Hypothalamus (tissue), 51 donors: ENCODE results near the gene ZNF77.
"Not testable (repeated sequence)": the region's sequence is repeated elsewhere in the genome, so short reads cannot be mapped to it uniquely, and the experiment has no call there.

ENCODE experiments used
- DNase-seq, 51 donors: peaks; one replicate each; lab custom pipeline; 2025; lab: John Stamatoyannopoulos, UW

ZNF77 gene

DNA sequence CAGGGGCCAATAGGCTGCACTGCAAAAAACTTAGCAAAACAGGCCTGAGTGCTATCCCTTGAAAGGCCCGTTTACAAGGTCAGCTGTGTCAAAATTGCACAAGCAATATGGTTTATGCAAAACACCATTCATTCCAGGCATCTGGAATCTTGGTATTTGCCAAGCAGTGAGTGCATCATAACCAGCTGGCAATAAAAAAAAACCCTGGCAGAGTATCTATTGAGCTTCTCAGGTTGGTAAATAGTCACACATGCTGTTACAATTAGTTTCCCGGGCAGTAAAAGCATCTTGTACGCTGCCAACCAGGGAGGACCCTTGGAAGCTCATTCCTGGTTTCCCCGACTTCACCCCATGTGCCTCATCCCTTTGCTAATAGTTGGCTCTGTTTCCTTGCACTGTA, 21.3 kb downstream of the ZNF77 start:
- peak in 2 of 51 donors; percentile 7 to 11 for DNase-seq

DNA sequence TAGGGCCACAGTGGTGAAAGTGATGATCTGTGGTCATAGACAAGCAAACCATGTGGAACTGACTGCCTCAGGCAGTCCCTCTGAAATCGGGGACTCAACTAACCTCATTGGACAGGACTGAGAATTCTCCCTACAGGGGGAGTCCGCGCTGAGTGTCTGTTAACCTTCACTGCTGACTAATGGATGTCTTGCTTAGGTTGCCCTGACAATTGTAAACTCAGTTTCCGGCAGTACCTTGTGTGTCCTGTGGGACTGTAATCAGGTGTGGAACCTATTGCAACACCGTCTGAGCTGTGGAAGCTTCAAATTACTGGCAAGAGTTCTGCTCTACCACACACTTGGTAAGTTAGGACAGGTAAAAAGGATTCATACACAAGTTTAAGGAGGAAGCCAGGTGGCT, 21.8 kb downstream of the ZNF77 start:
- DNase-seq = no peak

DNA sequence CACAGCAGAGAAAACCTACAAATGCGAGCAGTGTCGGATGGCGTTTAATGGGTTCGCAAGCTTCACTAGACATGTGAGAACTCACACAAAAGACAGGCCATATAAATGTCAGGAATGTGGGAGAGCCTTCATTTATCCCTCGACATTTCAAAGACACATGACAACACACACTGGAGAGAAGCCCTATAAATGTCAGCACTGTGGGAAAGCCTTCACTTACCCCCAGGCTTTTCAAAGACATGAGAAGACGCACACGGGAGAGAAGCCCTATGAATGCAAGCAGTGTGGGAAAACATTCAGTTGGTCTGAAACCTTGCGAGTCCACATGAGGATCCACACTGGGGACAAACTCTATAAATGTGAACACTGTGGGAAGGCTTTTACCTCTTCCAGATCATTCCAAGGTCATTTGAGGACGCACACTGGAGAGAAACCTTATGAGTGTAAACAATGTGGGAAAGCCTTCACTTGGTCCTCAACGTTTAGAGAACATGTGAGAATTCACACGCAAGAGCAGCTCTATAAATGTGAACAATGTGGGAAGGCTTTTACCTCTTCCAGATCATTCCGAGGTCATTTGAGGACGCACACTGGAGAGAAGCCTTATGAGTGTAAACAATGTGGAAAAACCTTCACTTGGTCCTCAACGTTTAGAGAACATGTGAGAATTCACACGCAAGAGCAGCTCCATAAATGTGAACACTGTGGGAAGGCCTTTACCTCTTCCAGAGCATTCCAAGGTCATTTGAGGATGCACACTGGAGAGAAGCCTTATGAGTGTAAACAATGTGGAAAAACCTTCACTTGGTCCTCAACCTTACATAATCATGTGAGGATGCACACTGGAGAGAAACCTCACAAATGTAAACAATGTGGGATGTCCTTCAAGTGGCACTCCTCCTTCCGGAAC, 27.2 kb downstream of the ZNF77 start:
- DNase-seq = no peak

DNA sequence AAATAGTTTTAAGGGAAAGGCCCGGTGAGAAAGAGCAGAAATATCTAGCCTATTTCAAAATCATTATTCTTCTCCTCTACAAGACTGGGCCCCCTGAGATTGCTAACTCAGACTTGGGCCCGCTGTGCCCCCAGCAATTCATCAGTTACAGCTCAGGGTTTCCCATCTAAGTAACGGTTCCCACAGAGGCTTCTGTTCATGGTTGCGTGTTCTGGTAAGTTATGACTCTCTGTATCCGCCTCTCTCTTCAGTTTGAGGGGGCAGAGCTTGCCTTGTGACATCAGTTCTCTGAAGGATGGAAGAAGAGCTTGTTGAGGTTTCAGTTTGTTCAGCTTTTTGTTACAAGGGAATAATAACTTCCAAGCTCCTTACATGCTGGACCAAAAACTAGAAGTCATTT, 32.5 kb downstream of the ZNF77 start:
- DNase-seq = no peak

DNA sequence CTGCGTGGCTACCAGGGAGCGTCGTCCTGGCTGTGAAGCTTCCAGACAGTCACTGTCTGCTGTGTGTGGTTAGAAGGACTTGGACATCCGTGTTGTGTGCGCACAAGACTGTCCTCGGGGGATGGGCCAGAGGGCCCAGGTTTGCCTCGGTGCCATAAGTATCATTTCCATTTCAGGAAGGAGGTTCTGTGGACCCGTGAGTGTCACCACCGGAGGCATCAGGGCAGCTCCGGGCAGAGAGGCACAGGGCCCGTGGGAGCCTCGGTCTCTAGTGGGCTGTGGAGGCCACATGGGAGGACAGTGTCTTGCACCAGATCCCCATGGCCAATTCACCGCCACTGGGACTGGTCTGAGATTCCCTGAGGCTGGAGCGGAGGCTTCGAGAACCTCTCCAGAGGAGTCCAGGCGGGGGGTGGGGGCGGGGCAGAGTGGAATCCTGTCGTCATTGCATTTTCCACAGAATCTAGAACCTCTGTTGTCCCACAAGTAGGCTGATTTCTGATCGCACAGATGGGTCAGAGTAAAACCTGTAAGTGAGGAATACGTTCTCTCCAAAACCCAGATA, 38.1 kb downstream of the ZNF77 start:
- no peak for DNase-seq

DNA sequence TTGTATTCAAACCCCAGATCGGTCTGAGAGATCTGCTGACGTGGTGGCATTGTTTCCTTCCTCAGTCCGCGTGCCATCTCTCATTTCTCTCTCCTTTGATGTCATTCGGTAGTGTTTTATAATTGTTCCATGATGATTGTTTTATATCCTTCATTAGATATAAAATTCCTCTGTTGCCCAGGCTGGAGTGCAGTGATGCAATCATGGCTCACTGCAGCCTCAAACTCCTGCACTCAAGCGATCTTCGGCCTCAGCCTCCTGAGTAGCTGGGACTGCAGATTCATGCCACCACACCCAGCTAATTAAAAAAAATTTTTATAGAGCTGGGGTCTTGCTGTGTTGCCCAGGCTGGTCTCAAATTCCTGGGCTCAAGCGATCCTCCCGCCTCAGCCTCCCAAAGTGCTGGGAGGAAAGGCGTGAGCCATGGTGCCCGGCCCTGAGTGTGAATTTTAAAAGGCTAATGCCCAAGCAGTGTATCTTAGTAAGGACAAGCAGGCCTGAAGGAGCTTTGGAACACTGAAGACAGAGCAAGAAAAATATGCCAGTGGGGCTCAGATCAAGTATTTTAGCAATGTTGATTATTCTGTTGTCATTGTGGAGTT, 38.8 kb downstream of the ZNF77 start:
- DNase-seq = no peak

DNA sequence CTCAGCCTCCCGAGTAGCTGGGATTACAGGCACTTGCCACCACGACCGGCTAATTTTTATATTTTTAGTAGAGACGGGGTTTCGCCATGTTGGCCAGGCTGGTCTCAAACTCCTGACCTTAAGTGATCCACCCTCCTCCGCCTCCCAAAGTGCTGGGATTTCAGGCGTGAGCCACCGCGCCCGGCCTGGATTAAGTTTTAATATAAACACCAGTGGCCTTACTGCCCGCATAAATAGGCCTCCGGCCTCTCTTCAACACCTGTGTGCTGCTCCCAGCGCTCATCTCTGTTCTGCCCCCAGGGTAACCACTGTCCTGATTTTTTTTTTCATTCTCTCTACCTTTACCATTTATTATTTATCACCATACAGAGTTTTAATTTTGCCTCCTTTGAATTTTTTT, 41.4 kb downstream of the ZNF77 start:
- not testable (repeated sequence) for DNase-seq

DNA sequence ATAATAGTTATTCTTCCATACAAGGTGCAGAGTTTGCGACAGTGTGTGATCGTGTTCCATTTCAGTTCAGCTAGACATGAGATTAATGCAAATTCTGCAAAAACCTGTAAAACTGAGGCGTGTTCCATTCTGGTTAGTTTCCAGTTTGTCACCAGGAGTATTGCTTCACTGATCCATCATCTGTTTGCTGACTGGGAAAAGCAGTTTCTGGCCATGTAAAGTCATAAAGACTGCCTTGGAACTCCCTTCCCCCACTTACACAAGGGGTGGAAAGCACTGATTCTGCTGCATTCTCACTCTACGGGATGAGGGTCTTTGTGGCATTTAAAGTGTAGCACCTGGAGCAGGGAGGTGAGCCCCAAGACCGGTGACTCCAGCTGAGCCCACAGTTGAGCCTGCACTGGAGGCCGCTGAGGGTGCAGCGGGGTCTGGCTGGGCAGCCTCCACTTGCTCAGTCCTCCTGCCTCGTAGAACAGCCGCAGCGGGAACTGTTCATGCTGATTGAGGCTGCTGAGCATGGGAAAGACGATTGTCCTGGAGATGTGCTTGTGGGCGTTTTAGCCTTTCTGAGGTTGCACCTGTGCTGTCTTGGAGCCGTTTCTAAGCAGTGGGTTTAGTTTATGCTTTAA, 42.1 kb downstream of the ZNF77 start:
- no peak for DNase-seq

DNA sequence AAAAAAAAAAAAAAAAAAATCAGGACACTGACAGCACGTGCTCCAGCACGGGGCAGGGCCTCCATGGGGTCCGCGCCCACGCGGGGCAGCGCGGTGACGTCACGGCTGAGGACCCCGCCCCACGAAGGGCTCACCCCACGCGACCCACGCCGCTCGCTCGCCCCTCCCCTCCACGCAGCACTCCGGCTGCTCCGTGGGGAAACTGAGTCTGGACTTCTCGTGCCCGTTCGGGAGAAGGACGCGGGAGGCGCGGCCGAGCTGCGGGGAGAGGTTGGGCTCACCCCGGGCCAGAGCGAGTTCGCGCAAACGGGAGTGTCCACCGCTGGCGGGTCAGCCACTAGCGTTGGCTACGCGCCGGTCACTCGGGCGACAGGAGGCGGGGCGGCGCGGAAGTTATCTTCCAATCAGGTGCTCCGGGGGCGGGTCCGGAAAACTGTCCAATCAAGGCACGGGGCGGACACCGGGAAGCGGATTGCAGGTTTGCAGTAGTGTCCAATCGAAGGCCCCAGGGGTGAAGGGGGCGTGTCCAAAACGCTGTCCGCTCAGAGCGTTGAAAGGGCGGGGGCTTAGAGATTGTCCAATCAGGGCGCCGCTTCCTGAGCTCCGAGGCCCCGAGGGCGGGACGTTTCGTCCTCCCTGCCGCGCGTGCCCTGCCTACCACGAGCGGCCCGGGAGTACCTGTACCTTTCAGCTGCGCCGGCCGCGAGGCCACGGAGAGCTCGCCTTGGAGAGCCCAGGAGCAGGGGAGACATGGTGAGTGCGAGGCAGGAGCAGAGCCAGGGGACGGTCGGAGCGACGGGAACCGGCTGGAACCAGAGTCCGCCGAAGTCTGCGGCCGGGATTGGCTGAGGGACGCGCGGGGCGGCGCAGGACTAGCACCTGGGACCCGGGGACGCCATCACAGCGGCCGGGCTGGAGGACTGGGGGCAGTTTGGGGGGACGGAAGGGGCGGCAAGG, 44.2 kb downstream of the ZNF77 start, which contains the start of gene ZNF57:
Gene ZNF57 (plus strand): TSS at position 633 of the 957 bp plus-strand sequence. CDS start 118 bp downstream, at position 751.
- DNase-seq = peak; percentile 77 to 100 (median 99)

DNA sequence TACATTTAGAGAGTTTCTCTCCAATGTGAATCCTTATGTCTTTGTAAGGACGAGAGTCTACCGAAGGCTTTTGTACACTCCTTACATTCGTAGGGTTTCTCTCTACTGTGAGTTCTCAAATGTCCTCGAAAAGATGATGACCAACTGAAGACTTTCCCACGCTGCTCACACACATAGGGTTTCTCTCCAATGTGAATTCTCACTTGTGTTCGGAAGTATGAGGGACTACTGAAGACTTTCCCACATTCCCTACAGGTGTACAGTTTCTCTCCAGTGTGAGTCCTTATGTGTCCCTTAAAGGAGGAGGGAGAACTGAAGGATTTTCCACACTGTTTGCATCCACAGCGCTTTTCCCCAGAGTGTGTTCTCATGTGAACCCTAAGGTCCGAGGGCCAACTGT, 48.1 kb downstream of the ZNF77 start:
- DNase-seq = no peak

DNA sequence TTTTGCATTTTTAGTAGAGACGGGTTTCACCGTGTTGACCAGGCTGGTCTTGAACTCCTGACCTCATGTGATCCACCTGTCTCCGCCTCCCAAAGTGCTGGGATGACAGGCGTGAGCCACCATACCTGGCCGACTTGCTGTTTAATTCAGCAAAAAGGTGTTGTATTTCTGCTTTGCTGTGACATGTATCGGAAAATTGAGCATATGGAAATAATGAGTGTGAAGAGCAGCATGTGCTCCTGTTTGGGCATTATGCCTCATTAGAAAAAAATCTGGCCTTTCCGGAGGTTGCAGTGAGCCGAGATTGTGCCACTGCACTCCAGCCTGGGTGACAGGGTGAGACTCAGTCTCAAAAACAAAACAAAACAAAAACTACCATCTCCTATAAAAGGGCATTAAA, 54.2 kb downstream of the ZNF77 start:
- not testable (repeated sequence) for DNase-seq

DNA sequence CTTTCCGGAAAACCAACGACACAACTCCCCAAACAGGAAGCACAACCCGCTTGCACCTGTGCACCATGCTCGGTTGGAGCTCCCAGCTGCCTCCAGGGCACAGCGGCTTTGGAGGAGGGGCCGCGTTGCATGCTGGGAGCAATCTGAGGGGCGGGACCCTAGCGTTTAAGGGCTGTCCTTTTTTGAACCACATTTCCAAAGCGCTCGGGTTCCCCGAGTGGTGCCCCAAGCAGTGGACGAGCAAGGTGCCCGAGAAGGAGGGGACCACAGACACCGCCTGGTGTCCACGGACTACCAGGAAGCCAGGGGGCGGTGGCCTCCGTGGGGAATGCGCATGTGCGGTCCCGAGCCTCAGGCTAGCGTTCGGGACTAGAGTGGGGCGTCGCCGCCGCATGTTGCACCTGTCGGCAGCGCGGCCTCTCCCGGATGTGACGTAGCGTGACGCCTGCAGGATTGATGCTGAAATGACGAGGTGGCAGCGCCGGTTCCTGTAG, 56.0 kb downstream of the ZNF77 start:
- DNase-seq = peak in 4 of 51 donors; percentile 7 to 33 (median 26)

DNA sequence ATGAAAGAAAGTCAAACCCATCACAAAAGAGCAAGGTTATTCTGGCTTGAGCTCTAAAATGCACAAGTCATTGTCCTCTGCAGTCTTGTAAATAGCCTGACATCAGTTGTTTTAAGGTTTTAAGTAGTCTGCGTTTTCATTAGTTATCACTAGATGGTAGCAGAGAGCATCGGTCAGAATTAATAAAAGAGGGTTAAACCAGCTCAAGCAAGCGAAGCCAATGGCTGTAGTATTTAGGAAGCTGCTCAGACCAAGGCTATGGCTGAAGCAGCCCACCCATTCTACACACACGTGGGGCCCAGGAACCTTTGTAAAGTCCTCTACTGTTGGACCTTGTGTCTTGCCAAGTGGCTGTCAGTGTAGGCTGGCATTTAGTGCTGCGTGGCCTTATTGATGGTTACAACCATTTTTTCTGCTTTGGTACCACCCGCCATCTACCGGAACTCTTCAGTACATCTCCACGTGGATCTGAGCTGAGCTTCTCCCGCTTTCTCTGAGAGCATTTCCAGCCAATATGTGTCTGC, 57.3 kb downstream of the ZNF77 start:
- DNase-seq = peak in 22 of 51 donors; percentile 3 to 74 (median 12)

DNA sequence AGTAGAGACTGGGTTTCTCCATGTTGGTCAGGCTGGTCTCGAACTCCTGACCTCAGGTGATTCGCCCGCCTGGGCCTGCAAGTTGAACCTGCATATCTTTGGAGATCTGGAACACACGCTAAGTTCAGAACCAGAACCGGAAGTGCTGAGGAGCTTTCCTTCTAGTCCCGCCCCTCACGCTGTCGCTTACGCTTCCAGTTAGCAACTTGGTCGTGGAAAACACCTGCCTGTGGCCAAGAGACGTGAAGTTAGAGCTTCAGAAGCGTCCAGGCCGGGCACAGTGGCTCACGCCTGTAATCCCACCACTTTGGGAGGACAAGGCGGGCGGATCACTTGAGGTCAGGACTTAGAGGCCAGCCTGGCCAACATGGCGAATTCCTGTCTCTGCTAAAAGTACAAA, 59.0 kb downstream of the ZNF77 start:
- DNase-seq = no peak

DNA sequence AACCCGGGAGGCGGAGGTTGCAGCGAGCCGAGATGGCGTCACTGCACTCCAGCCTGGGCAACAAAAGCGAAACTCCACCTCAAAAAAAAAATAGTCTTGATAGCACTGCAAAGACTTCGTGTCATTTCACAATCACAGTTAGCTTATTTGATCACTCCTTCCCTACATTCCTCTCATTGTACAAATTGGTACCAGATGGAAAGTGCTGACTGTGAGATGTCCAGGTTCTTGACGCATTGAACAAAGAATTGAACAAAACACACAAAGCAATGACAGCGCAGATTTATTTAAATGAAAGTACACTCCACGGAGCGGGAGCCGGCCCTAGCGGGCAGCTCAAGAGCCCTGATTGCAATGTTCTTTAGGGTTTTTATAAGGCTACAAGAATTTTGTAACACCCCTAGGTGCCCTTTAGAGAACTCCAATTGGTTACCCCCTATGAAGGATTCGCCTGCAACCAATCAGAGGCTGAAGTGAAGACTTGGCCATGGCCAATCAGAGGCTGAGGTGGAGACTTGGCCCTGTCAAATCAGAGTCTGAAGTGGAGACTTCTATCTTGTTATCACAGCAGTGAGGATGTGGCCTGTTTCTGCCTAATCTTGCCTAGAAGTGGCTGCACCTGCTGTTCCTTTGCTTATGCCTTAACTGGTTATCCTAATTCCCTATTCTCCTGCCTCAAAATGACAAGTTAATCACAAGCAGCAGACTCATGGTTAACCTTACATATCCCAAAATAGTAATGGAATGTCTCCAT, 60.9 kb downstream of the ZNF77 start:
- DNase-seq = no peak
